Measurements from ENCODE around the gene VPREB1.
"Not testable (repeated sequence)": the region's sequence is repeated elsewhere in the genome, so short reads cannot be mapped to it uniquely, and the experiment has no call there.

Gene VPREB1

GRCh38 chr22:22246706-22247105, 2.1 kb downstream of the VPREB1 start:
- no peak for DNase-seq

DNA sequence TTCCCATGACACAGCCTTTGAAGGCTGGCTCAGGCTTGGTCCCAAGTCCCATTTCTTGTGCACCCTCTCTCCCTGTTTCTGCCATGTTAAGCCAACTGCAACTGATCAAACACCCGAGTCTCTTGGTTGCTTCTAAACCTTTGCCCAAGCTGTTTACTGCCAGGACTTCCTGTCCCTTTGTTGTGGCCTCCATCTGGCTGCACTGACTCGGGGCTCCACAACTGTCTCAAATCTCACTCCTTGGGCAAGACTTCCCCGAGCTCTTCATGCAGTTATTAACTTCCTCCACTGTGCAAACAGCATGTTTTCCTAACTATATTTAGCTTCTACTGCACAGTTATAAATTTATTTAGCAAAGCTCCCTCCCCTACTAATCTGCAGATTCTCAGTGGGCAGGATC, 4.3 kb downstream of the VPREB1 start:
- DNase-seq: no peak

DNA sequence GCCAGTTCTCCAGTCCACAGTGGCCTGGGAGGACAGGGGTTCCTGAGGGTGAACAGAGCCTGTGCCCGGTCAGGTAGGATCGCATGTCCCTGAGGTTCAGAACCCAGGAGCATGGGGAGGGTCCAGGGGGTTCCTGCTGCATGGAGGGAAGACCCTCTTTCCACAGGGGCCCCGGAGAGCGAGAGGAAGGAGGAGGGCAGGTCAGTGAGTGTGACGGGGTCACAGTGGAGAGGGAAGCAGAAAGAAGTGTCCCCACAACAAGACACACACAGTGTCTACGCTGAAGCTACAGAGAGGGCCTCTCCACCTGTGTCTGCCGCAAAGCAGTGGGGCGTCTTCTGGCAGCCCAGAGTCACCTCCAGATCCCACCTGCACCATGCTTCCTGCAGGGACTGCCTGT, 6.1 kb downstream of the VPREB1 start:
- DNase-seq: not testable (repeated sequence)

DNA sequence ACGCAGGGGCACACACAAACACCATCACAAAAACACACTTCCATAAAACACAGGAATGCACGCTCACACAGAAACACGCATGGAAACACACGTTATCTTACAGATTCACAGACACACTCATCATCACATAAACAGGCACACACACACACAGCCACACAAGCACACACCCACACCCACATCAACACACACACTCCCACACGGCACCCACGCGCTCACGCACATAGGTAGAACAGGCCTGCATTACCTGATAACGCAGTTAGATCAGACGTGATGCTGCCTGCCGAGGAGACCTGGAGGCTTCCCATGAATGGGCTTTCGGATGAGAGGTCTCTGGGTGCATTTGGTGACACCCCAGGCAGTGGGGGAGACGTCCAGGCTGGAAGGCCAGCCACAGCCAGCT, 11.5 kb downstream of the VPREB1 start:
- DNase-seq: not testable (repeated sequence)

- not testable (repeated sequence) for DNase-seq
Observed at GRCh38 chr22:22258597-22259415, 14.2 kb downstream of the VPREB1 start.

- not testable (repeated sequence) for DNase-seq
Observed at GRCh38 chr22:22260169-22260568, 15.6 kb downstream of the VPREB1 start.

DNA sequence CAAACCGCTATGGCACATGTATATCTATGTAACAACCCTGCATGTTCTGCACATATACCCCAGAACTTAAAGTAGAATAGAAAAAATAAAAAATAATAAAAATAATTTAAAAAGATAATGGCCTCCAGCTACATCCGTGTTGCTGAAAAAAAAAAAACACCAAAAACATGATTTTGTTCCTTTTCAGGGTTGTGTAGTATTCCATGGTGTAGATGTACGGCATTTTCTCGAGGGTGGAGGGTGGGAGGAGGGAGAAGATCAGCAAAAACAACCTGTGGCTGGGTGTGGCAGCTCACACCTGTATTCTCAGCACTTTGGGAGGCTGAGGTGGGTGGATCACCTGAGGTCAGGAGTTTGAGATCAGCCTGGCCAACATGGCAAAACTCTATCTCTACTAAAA, 16.0 kb downstream of the VPREB1 start:
- not testable (repeated sequence) for DNase-seq

DNA sequence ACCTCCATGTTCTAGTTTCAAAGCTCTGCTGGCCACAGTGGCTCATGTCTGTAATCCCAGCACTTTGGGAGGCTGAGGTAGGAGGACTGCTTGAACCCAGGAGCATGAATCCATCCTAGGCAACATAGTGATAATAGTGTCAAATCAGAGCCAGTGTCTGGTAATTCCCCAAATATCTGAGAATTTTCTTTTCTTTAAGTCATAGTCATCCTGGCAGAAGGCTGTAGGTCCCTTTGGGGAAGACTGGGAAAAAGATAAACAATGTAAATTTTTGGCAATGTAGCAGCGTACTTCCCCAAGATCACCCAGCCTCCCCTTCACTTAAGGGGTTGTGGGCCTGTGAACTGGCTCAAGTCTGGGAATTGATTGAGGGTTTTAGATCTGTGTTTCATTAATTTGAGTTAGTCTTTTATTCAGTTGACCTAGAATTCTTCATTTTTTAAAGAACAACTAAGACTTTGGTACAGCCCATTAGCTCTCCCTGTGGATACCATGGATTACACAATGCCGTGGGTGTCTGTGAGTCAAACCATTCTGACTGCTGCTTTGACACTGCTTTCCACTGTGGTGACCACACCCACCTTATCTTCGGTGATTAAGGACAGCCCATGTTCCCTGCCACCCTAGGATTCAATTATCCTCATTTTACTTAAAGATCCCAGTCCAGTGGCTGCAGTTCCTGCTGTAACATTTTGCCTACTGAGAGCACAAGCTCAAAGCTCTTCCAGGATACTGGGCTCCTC, 17.9 kb downstream of the VPREB1 start:
- not testable (repeated sequence) for DNase-seq

DNA sequence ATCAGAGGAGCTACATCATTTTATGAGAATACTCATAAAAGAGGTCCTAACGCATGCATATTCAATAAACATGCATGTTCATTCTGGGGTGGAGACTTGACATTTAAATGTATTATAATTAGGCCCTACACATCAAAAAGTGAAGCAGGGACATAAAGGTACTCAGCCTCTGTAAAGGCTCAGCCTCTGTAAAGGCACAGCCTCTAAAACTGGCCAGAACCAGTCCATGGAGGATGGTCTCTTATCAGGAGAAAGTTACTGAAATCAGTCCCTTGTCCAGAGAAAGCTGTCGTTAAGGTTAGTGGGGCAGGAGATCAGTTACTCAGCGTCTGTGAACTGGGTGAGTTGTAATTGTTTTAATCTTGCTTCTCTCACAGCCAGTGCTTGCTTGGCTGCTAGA, 19.2 kb downstream of the VPREB1 start:
- DNase-seq: not testable (repeated sequence)

GRCh38 chr22:22270036-22270676, 25.6 kb downstream of the VPREB1 start:
- not testable (repeated sequence) for DNase-seq

DNA sequence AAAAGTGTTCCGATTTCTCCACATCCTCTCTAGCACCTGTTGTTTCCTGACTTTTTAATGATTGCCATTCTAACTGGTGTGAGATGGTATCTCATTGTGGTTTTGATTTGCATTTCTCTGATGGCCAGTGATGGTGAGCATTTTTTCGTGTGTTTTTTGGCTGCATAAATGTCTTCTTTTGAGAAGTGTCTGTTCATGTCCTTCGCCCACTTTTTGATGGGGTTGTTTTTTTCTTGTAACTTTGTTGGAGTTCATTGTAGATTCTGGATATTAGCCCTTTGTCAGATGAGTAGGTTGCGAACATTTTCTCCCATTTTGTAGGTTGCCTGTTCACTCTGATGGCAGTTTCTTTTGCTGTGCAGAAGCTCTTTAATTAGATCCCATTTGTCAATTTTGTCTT, 32.8 kb downstream of the VPREB1 start:
- not testable (repeated sequence) for DNase-seq

DNA sequence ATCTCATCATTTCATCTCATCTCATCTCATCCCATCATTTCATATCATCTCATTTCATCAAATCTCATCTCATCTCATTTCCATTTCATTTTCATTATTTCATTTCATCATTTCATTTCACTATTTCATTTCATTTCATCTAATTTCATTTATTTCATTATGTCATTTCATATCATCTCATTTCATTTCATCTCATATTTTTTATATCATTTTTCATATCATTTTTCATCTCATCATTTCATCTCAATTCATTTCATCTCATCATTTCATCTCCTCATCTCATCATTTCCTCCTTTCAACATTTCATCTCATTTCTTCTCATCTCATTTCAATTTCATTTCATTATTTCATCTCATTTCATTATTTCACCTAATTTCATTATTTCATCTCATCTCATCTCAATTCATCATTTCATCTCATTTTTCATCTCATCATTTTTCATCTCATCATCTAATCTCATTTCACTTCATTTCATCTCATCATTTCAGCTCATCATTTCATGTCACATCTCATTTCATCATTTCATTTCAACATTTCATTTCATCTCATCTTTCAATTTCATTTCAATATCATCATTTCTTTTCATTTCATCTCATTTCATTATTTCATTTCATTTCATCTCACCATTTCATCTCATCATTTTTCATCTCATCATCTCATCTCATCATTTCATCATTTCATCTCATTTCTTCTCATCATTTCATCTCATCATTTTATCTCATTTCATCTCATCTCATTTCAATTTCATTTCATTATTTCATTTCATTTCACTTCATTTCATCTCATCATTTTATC, 40.6 kb downstream of the VPREB1 start:
- DNase-seq: not testable (repeated sequence)

- DNase-seq: not testable (repeated sequence)
Observed at GRCh38 chr22:22286390-22287105, 42.0 kb downstream of the VPREB1 start.

- not testable (repeated sequence) for DNase-seq
Observed at GRCh38 chr22:22287106-22287626, 42.6 kb downstream of the VPREB1 start.

GRCh38 chr22:22289666-22290065, 45.1 kb downstream of the VPREB1 start:
- DNase-seq: not testable (repeated sequence)

DNA sequence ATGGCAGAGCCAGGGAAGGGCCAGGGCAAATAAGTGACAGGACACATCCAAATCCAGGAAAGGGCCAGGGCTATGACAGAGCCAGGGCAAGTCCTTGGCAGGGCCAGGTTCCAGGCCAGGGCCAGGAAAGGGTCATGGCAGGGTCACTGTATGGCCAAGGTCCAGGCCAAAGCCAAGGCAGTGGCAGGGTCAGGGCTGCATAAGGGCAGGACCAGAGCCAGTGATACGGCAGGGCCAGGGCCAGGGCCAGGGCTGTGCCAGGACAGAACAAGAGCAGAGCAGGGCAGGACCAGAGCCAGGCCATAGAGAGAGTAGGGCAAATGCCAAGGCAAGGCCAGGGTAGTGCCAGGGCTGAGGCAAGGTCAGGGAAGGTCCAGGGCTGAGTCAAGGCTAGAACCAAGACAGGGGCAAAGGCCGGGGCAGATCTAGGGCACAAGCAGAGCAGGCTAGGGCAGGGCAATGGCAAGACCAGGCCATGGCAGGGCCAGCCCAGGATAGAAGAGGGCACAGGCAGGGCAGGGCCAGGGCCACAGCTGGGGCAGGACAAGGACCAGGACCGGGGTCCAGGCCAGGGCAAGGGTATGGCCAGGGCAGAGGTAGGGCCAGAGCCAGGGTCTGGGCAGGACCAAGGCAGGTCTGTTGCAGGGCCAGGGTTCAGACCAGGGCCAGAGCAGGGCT, 46.7 kb downstream of the VPREB1 start:
- not testable (repeated sequence) for DNase-seq

GRCh38 chr22:22292656-22293055, 48.1 kb downstream of the VPREB1 start:
- not testable (repeated sequence) for DNase-seq

DNA sequence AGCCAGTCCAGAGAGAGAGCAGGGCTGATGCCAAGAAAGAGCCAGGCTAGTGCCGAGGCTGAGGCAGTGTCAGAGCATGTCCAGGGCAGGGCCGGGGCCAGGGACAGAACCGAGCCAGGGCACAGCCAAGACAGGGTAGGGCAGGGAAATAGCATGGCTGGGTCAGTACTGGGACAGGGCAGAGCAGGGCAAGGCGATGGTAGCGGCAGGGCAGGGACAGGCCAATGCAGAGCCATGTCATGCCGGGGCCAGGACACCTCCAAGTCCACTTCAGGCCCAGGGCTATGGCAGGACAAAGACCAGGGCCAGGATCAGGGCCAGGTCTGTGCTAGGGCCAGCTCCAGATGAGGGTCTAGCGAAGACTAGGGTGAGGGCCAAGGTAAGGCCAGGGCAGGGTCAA, 48.9 kb downstream of the VPREB1 start:
- DNase-seq: not testable (repeated sequence)

GRCh38 chr22:22294641-22295040, 50.1 kb downstream of the VPREB1 start:
- DNase-seq: not testable (repeated sequence)

Data from NCI-H226 (cell line).